NK-92 (cell line): ENCODE measurements around the gene ACOX1.

Source experiments
- DNase-seq: peaks from one replicate; lab custom pipeline; 2025; ENCODE audit not compliant: unreplicated experiment; lab: John Stamatoyannopoulos, UW

The ACOX1 gene

GRCh38 chr17:76008630-76009425 lies 29.9 kb upstream of the ACOX1 start:
- DNase-seq: no peak

DNA sequence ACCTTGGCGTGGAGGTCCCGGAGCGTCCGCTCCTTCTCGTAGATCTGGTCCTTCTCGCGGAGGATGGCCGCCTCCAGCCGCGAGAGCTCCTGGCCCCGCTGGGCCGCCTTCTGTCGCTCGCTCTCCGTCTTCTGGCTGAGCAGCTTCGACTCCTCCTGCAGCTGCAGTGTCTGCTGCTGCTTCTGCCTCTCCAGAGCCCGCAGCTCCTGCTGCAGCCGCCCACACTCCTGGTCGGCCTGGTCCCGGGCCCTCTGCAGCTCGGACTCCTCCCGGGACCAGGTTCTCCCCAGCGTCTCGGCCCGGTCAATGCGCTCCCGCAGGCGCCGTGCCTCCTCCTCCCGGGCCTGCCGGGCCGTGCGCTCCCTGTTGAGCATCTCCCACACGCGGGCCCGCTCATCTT lies 29.2 kb upstream of the ACOX1 start:
- no peak for DNase-seq

DNA sequence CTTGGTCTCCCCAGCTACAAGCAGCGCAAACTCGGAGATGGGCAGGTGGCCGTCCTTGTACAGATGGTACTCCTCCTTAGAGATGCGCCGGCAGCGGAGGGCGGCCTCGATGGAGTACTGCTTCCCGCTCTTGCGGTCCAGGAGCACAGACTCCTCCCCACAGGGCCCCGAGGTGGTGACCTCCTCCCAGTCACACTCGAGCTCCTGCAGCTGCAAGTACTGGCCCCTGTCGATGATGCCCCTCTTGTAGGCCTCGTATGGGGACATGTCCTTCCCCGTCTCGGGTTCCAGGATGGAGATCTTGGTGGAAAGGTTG lies 28.8 kb upstream of the ACOX1 start:
- DNase-seq: no peak

DNA sequence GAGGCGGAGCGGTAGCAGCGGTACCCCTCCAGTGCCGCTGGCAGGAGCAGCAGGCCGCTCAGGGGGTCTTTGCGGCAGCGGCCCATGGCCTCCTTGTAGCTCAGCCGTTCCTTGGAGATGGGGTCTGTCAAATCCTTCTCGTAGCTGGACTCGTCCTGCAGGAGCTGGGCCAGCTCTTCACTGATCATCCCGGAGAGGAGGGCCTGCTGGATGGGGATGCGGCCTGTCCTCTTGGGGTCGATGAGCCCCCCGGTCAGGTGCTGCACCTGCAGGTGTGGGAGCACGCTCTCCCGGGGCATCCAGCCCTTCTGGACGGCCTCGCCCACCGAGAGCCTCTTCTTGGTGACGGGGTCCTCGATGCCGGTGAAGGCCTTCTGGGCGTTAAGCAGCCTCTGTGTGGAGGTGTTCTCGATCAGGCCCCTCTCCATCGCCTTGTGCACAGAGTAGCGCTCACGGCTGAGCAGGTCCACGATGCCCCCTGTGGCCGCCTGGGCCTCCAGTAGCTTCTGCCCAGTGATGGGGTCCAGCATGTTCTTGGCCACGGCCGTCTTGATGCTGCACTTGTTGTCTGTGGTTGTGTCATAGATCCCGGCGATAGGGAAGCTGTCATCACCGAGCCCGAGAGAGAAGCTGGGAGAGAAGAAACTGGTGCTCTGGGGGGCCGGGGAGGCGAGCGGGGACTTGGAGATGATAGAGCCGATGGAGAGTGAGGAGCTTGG lies 28.3 kb upstream of the ACOX1 start:
- DNase-seq: no peak

GRCh38 chr17:76005263-76006149 lies 26.5 kb upstream of the ACOX1 start:
- DNase-seq: no peak

- DNase-seq: no peak
These were observed 25.8 kb upstream of the ACOX1 start for GRCh38 chr17:76004750-76005262.

DNA sequence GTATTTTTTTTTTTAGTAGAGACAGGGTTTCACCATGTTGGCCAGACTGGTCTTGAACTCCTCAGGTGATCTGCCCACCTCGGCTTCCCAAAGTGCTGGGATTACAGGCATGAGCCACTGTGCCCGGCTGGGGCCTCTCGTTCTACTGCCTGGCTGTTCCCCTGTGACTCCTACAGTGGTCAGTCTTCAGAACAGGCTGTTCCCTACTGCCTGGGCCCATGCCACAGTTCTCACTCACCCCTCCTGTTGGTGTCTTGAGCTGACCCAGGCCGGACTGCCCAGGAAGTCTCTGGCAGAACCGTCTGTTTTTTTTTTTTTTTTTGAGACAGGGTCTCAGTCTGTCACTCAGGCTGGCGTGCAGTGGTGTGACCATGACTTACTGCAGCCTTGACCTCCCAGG lies 24.9 kb upstream of the ACOX1 start:
- DNase-seq: no peak

GRCh38 chr17:76002100-76002499 lies 23.1 kb upstream of the ACOX1 start:
- DNase-seq: no peak

- no peak for DNase-seq
These were observed 22.0 kb upstream of the ACOX1 start, which contains the start of gene CDK3 for GRCh38 chr17:76000755-76001521. CDK3 (plus strand) TSS chr17:76000855; CDS start chr17:76001426, 571 bp downstream.

GRCh38 chr17:76000016-76000754 lies 21.2 kb upstream of the ACOX1 start:
- no peak for DNase-seq

- no peak for DNase-seq
These were observed 19.4 kb upstream of the ACOX1 start for GRCh38 chr17:75998327-75998795.

DNA sequence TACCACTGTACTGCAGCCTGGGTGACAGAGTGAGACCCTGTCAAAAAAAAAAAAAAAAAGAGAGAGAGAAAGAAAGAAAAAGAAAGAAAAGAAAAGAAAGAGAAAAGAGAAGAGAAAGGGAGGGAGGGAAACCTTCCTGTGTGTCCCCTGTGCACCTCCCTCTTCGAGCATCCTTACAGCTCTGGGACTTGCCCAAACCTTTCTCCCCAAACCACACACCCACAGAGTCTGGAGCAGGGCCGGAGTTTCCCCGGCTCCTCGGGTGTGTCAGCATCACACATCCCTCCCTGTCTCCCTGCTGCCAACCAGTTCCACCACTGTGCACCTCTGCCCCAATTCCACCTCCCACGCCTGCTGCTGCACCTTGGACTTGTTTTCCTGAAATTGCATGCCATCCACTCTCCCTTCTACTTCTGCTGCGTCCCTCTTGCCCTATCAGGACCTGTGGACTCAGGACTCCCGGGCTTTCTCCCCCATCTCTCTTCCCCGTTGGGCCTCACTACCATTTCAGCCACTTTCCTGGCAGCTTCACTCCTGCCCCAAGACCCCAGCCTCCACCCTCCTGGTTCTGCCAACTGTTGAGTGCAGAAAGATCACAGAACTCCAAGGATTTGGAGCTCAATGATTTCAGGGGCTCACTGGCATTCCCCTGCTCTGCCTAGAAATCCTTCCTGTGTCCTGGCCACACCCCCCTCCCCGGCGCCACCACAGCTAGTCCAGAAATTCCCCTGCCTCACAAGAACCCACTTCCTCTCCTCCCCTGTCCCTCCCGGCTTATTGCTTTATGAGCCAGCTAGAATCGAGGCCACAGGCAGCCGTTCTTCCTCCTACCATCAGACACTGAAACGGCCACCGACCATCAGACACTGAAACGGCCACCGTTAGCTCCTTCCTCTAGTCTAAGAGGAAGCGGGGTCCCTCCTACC lies 18.0 kb upstream of the ACOX1 start:
- DNase-seq: no peak

DNA sequence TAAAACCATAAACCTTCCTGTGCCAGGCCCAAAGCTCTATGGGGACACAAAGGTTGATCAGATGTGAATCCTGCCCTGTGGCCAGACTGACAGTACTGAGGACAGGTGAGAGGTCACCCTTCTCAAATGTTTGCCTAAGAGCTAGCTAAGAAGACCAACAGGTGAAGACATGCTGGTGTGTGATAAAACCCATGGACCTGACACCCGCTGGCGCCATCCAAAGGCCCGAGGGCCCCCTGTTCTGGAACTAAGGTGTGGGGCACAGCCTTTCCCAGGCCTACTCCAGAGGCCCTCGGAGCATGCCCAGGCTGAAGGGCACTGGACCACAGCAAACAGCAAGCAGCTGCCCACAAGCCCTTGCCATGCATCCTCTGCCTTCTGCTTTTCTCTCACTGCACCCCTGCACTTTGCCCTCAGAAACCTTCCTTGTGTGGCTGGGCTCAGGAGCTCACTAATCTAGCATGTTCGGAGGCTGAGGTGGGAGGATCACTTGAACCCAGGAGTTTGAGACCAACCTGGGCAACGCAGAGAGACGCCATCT lies 16.5 kb upstream of the ACOX1 start:
- DNase-seq: no peak

DNA sequence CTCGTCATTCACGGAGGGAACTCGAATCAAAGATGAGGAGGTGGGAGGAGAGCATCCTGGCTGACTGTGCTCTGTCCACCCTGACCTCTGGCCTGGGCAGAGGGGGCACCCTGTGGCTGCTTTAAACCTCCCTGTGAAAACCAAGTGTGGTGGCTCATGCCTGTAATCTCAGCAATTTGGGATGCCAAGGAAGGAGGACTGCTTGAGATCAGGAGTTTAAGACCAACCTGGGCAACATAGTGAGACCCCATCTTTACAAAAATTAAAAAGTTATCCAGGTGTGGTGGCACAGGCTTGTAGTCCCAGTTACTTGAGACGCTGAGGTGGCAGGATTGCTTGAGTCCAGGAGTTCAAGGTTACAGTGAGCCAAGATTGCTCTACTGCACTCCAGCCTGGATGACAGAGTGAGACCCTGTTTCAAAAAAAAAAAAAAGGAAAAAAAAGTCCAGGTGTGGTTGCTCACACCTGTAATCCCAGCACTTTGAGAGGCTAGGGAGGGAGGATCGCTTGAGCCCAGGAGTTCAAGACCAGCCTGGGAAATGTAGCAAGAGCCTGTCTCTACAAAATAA lies 15.9 kb upstream of the ACOX1 start:
- DNase-seq: no peak

- no peak for DNase-seq
These were observed 12.4 kb upstream of the ACOX1 start for GRCh38 chr17:75991396-75991795.

- DNase-seq: no peak
These were observed 8.1 kb upstream of the ACOX1 start for GRCh38 chr17:75987041-75987440.

GRCh38 chr17:75985986-75986385 lies 7.0 kb upstream of the ACOX1 start:
- no peak for DNase-seq

DNA sequence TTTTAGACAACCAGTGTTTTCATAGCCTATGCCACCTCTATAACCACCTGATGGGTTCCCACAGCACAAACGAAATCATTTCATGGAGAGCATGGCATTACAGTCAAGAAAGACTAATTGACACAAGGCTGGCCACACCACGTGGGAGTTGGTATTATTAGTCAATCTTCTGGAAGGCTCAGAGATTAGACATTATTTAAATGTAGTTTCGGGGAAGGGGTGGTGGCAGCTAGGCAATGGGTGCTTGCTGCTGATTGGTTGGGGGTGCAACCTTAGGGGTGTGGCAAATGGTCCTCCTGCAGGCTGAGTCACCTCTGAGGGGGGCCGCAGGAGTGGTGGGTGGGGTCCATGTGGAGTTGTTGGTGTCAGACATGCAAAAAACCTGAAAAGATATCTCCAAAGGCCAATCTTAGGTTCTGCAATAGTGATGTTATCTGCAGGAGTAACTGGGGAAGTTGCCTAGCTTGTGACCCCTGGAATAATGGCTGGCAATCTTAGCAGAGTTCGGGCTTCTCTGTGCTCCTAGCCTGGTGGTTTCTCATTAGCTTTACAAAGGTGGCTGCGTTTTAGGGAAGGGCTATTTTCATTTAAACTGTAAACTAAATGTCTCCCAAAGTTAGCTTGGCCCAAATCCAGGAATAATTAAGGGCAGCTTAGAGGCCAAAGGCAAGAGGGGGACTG lies 4.7 kb upstream of the ACOX1 start:
- DNase-seq: no peak
